Cerebellar nuclear complex (tissue), 1 donor: ENCODE results near the gene SUV39H2.
"Not testable (repeated sequence)": the region's sequence is repeated elsewhere in the genome, so short reads cannot be mapped to it uniquely, and the experiment has no call there.

ENCODE experiments used
- DNase-seq, 2 experiments: peaks; one replicate each; lab custom pipeline; 2025; lab: John Stamatoyannopoulos, UW

SUV39H2 gene

GRCh38 chr10:14875941-14876340 lies 2.7 kb upstream of the SUV39H2 start:
- DNase-seq: no peak

GRCh38 chr10:14876764-14877163 lies 1.9 kb upstream of the SUV39H2 start:
- DNase-seq: no peak

GRCh38 chr10:14879124-14879927 lies 660 bp downstream of the SUV39H2 start:
- no peak for DNase-seq

GRCh38 chr10:14879928-14880193 lies 1.2 kb downstream of the SUV39H2 start:
- no peak for DNase-seq

- no peak for DNase-seq
These were observed 1.6 kb downstream of the SUV39H2 start for GRCh38 chr10:14880229-14880628.

- no peak for DNase-seq
These were observed 5.4 kb downstream of the SUV39H2 start for GRCh38 chr10:14884082-14884481.

- no peak for DNase-seq
These were observed 10.7 kb downstream of the SUV39H2 start for GRCh38 chr10:14889318-14889717.

- no peak for DNase-seq
These were observed 12.5 kb downstream of the SUV39H2 start for GRCh38 chr10:14891151-14891550.

GRCh38 chr10:14904316-14904732 lies 25.7 kb downstream of the SUV39H2 start:
- DNase-seq: no peak

GRCh38 chr10:14904864-14905263 lies 26.2 kb downstream of the SUV39H2 start:
- DNase-seq: no peak

- DNase-seq: no peak
These were observed 27.2 kb downstream of the SUV39H2 start for GRCh38 chr10:14905890-14906289.

- DNase-seq: no peak
These were observed 28.1 kb downstream of the SUV39H2 start for GRCh38 chr10:14906765-14907164.

- not testable (repeated sequence) for DNase-seq
These were observed 28.9 kb downstream of the SUV39H2 start for GRCh38 chr10:14907591-14907990.

GRCh38 chr10:14909101-14909500 lies 30.4 kb downstream of the SUV39H2 start:
- DNase-seq: no peak

- no peak for DNase-seq
These were observed 32.3 kb downstream of the SUV39H2 start for GRCh38 chr10:14910953-14911352.

GRCh38 chr10:14911801-14912200 lies 33.1 kb downstream of the SUV39H2 start:
- DNase-seq: no peak

GRCh38 chr10:14916600-14916999 lies 37.9 kb downstream of the SUV39H2 start:
- DNase-seq: no peak

- no peak for DNase-seq
These were observed 39.2 kb downstream of the SUV39H2 start for GRCh38 chr10:14917827-14918226.

- no peak for DNase-seq
These were observed 40.3 kb downstream of the SUV39H2 start for GRCh38 chr10:14918964-14919363.

- DNase-seq: no peak
These were observed 45.3 kb downstream of the SUV39H2 start for GRCh38 chr10:14924013-14924412.

GRCh38 chr10:14925268-14925667 lies 46.6 kb downstream of the SUV39H2 start:
- DNase-seq: no peak

- DNase-seq: no peak
These were observed 47.4 kb downstream of the SUV39H2 start for GRCh38 chr10:14926061-14926470.

GRCh38 chr10:14926722-14927416 lies 48.2 kb downstream of the SUV39H2 start:
- no peak for DNase-seq

GRCh38 chr10:14930610-14931009 lies 51.9 kb downstream of the SUV39H2 start:
- DNase-seq: no peak
